WERI-Rb-1 (cell line): ENCODE results near the gene TIMM50.

Experiments used
- DNase-seq: peaks from one replicate; pipeline ENCODE4 v3.0.0-alpha.2; 2020
- H3K27ac ChIP-seq: fragments of 250-450 bp; sonication (Bioruptor Pico); 2 replicates; pipeline ENCODE4 v1.5.1; 2020; ENCODE audit warnings: mild to moderate bottlenecking, moderate library complexity
- H3K27me3 ChIP-seq: fragments of 250-450 bp; sonication (Bioruptor Pico); 2 replicates; pipeline ENCODE4 v1.5.1; 2021; ENCODE audit warnings: mild to moderate bottlenecking, low read depth, moderate library complexity; ENCODE audit not compliant: insufficient read depth, severe bottlenecking
- H3K36me3 ChIP-seq: fragments of 250-450 bp; sonication (Bioruptor Pico); 2 replicates; pipeline ENCODE4 v1.5.1; 2020; ENCODE audit warnings: mild to moderate bottlenecking, moderate library complexity
- H3K4me3 ChIP-seq: 2 replicates; pipeline ENCODE4 v1.5.1; 2011; ENCODE audit warnings: low read depth, mild to moderate bottlenecking, control low read depth, low read length
- H3K9me3 ChIP-seq: fragments of 250-450 bp; sonication (Bioruptor Pico); 2 replicates; pipeline ENCODE4 v1.5.1; 2021; ENCODE audit warnings: mild to moderate bottlenecking, moderate library complexity; ENCODE audit not compliant: severe bottlenecking
- CTCF ChIP-seq: IDR thresholded peaks from 2 replicates; pipeline ENCODE4 v1.5.1; 2011; ENCODE audit warnings: low read depth, mild to moderate bottlenecking, control low read depth, inconsistent platforms, low read length

Gene TIMM50

DNA sequence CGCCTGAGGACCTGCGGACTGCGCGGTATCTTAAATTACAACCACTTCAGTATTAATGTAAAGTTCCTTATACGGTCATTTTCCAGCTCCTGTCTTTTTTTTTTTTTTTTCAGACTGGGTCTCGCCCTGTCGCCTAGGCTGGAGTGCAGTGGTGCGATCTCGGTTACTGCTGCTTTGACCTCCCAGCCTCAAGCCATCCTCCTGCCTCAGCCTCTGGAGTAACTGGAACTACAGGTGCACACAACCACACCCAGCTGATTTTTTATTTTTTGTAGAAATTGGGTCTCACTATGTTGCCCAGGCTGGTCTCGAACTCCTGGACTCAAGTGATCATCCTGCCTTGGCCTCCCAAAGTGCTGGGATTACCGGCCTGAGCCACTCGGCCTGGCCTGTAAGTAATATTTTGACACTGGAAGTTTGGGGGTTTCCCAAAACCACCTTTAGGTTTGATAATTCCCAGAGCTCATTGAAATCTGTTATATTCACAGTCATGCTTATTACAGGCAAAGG is 52.4 kb downstream of the TIMM50 start:
- H3K27me3 ChIP-seq: no peaks in the 10 kb centered on the region
- H3K27ac ChIP-seq: no peak overlapping the region
- H3K4me3 ChIP-seq: peak overlapping the region; percentile 86

GRCh38 chr19:39533791-39534190 is 53.2 kb downstream of the TIMM50 start:
- no peaks in the 10 kb centered on the region for H3K9me3 ChIP-seq
- H3K4me3 ChIP-seq: no peak overlapping the region
- no peaks in the 10 kb centered on the region for H3K27me3 ChIP-seq
- H3K36me3 ChIP-seq: peaks cover 6% of the 10 kb centered on the region
- no peak for TF ChIP-seq CTCF
- no peak for DNase-seq
- H3K27ac ChIP-seq: no peak overlapping the region

More for the DNA sequence above, 52.4 kb downstream of the TIMM50 start:
- DNase-seq: no peak
- TF ChIP-seq CTCF: no peak
- Histone ChIP-seq H3K36me3 (peaks cover 6% of the 10 kb centered on the region), H3K9me3 (no peaks in the 10 kb centered on the region)

DNA sequence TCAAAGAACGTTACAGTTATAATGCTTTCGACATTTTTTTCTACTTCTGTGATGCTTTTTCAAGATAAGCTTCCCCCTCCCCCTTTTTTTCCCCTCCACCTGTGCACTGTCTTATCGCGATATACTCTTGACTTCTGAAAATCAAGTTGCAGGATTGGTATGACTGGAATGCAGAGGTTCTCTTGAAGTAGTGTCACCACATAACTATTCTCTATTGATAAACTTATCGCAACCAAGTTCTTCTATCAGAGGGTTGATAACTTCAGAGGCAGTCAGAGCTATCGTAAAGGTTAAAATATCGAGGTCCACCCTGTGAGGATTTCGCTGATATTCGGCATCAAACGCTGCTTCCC is 58.5 kb downstream of the TIMM50 start:
- H3K36me3 ChIP-seq: no peaks in the 10 kb centered on the region; the same call in 1 of the 2 replicates
- no peaks in the 10 kb centered on the region for H3K27me3 ChIP-seq
- H3K27ac ChIP-seq: peak overlapping the region; percentile 85; the same call in 1 of the 2 replicates
- no peaks in the 10 kb centered on the region for H3K9me3 ChIP-seq
- H3K4me3 ChIP-seq: peak overlapping the region; percentile 92
- no peak for TF ChIP-seq CTCF
- DNase-seq: no peak

- TF ChIP-seq CTCF: peak; percentile 59
- no peaks in the 10 kb centered on the region; the same call in 1 of the 2 replicates for H3K36me3 ChIP-seq
- H3K27ac ChIP-seq: peak within 1 kb of the TSS; percentile 85
Measured at GRCh38 chr19:39539518-39540332, 59.1 kb downstream of the TIMM50 start, which contains the start of gene EID2. TSS of gene EID2 (minus strand) at chr19:39540161. CDS start at chr19:39540079, 82 bp downstream.

DNA sequence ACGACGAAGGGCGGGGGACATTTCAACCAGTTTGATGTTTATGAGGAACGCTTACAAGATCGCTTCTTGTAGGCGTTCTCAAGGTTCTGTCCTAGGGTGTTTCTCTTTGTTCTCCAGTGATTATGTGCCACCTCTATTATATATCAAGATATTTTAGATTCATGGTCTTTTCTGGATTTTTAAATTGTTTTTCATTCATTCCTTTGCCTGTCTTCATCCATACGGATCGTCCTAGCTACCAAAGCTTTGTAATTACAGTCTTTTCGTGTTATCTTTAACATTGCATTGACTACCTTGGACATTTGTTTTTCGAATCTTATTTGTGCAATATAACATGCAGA is 59.7 kb downstream of the TIMM50 start:
- Histone ChIP-seq H3K4me3 (peak overlapping the region; percentile 92), H3K36me3 (no peaks in the 10 kb centered on the region; the same call in 1 of the 2 replicates), H3K27ac (no peak overlapping the region), H3K27me3 (no peaks in the 10 kb centered on the region), H3K9me3 (no peaks in the 10 kb centered on the region)
- TF ChIP-seq CTCF: no peak
- DNase-seq: no peak

More at GRCh38 chr19:39539518-39540332, 59.1 kb downstream of the TIMM50 start, which contains the start of gene EID2:
- Histone ChIP-seq H3K9me3 (no peaks in the 10 kb centered on the region), H3K4me3 (peak within 1 kb of the TSS; percentile 92), H3K27me3 (no peaks in the 10 kb centered on the region)
- DNase-seq: peak; percentile 93
